Breast epithelium (tissue), 4 donors: ENCODE results near the gene TRIOBP. TPM values are rescaled to one million over a fixed set of nuclear protein-coding genes. Genes with fewer than 3 reads are reported as not detected.
A peak's percentile ranks its signal among the peaks of the same experiment; 100 is the strongest.

Source experiments
- DNase-seq, 2 donors: peaks; one replicate each; pipeline ENCODE4 v3.0.0-alpha.2; 2019; ENCODE audit warnings: low spot score in 2 of 2
- H3K27ac ChIP-seq, 2 donors: fragments of 200-600 bp; sonication (generic) in 1 of 2; one replicate each; pipeline ENCODE4 v1.5.1; 2016 to 2019; ENCODE audit warnings: mild to moderate bottlenecking in 1 of 2
- H3K27me3 ChIP-seq, 2 donors: fragments of 200-600 bp; sonication (generic) in 1 of 2; one replicate each; pipeline versions ENCODE4 v1.5.1 to v1.6.0; 2017 to 2019; ENCODE audit warnings: control low read depth in 1 of 2, mild to moderate bottlenecking in 1 of 2
- H3K36me3 ChIP-seq: fragments of 200-600 bp; one replicate; pipeline ENCODE4 v1.5.1; 2019
- H3K4me1 ChIP-seq, 2 donors: fragments of 200-600 bp; sonication (generic); one replicate each; pipeline ENCODE4 v1.5.1; 2016 to 2019; ENCODE audit warnings: control low read depth in 1 of 2
- H3K4me3 ChIP-seq, 3 donors: fragments of 200-600 bp; sonication (generic); 1 replicate in 2 of 3; 2 replicates in 1 of 3; pipeline ENCODE4 v1.5.1; 2016 to 2019; ENCODE audit warnings: mild to moderate bottlenecking in 3 of 3, moderate library complexity in 2 of 3
- H3K9me3 ChIP-seq, 2 donors: fragments of 200-600 bp; sonication (generic) in 1 of 2; one replicate each; pipeline ENCODE4 v1.5.1; 2016 to 2019; ENCODE audit warnings: control low read depth in 1 of 2
- POLR2A ChIP-seq: fragments of 450-650 bp; IDR thresholded peaks from one replicate; pipeline ENCODE4 v1.6.1; 2016; ENCODE audit warnings: antibody characterized with exemption, mild to moderate bottlenecking, moderate library complexity
- POLR2AphosphoS5 ChIP-seq, 3 donors: sonication (generic); formaldehyde crosslinking; IDR thresholded peaks; one replicate each; pipeline ENCODE4 v1.6.1; 2017; ENCODE audit warnings: antibody characterized with exemption in 3 of 3
- intact Hi-C: fragments of 100-400 bp; cut with DNase I; formaldehyde crosslinking; loops from one replicate; pipeline ENCODE4 v1.15.1; 2023; ENCODE audit warnings: low total_unique reads
- total RNA-seq, 3 donors: library from RNA; depleted of rRNA; stranded (reverse); fragments of >200 nt; gene quantifications; one replicate each; pipeline ENCODE4 v1.1.0, GENCODE V29; 2016
- TF ChIP-seq, protein P1 (sequence below), 3 donors: fragments of 450-650 bp; IDR thresholded peaks; one replicate each; pipeline ENCODE4 v1.5.1; 2016 to 2017; ENCODE audit warnings: antibody characterized with exemption in 3 of 3, mild to moderate bottlenecking in 3 of 3, moderate library complexity in 3 of 3

The TRIOBP gene
- total RNA-seq, 3 donors from 2014 or later, result 78.3 to 95.0 (median 88.3) TPM

DNA sequence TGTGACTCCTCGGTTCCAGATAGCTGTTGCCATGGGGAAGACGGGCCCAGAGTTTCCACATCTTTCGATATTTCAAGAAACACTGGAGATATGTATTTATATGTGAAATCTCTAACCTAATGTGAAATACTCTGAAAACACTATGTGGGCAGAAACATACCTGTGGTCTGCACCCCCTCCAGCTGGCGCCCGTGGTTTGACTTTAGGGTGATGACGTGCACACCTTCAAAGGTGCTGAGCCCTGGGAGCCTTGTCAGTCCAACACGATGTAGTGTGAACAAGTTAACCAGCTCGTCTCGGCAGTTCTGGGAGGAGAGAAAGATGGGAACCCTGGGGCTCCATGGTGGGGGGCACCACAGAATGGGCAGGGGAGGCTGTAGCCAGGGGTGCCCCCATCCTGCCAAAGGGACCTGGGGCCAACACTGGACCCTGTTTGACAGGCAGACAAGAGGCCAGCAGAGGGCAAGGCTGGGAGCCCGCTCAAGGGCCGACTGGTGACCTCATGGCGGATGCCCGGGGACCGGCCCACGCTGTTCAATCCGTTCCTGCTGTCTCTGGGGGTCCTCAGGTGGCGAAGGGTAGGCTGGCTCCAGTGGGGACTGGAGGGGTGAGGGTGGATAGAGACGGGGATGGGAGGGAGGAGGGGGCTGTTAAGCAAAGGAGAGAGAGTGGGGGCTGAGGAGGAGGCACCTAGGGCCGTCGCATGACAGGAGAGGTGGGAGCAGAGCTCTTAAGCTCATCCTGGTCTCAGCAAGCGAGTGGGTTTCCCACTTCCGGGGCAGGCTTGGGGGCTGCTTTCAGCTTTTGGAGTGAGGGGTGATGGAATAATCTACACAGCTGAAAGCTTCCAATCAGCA lies 43.8 kb downstream of the TRIOBP start:
- DNase-seq, result no peak
- H3K27me3 ChIP-seq, result no peaks in the 10 kb centered on the region
- TF ChIP-seq POLR2AphosphoS5 (IDR thresholded peaks at IDR 0.05), result no peak
- no peak for TF ChIP-seq POLR2A
- TF ChIP-seq, protein P1, sequence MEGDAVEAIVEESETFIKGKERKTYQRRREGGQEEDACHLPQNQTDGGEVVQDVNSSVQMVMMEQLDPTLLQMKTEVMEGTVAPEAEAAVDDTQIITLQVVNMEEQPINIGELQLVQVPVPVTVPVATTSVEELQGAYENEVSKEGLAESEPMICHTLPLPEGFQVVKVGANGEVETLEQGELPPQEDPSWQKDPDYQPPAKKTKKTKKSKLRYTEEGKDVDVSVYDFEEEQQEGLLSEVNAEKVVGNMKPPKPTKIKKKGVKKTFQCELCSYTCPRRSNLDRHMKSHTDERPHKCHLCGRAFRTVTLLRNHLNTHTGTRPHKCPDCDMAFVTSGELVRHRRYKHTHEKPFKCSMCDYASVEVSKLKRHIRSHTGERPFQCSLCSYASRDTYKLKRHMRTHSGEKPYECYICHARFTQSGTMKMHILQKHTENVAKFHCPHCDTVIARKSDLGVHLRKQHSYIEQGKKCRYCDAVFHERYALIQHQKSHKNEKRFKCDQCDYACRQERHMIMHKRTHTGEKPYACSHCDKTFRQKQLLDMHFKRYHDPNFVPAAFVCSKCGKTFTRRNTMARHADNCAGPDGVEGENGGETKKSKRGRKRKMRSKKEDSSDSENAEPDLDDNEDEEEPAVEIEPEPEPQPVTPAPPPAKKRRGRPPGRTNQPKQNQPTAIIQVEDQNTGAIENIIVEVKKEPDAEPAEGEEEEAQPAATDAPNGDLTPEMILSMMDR (IDR thresholded peaks at IDR 0.05), result no peak
- intact Hi-C loops, result no loop called here
- H3K4me3 ChIP-seq, result peak overlapping the region in 1 of 3 donors; percentile 25
- no peaks in the 10 kb centered on the region for H3K4me1 ChIP-seq
- H3K27ac ChIP-seq, result peak overlapping the region; percentile 65 to 79
- no peaks in the 10 kb centered on the region for H3K36me3 ChIP-seq
- no peaks in the 10 kb centered on the region for H3K9me3 ChIP-seq

DNA sequence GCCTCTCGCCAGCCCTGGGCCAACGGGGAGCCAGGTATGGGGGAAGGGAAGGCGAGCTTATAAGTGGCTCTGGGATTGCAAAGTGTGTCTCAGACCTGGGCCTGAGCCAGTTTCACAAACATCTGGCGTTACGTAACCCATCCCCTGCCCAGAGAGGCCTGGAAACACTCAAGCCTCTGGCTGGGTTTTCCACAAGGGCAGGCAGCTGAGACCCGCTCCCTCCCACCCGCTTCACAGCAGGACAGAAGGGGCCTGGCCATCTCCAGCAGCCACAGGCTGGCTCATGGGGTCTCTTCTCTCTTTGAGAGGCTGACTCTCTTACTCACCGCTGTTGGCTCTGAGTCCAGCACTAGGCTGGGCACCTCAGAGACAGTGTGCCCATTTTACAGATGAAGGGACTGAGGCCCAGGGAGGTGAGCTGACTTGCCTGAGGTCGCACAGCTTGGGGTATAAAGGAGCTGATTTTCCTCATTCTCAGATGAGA lies 44.5 kb downstream of the TRIOBP start:
- DNase-seq, result peak in 1 of 2 donors; percentile 79
- no peaks in the 10 kb centered on the region for H3K9me3 ChIP-seq
- H3K27ac ChIP-seq, result peak overlapping the region; percentile 65 to 79
- peak; percentile 73 to 98 (median 97) for TF ChIP-seq POLR2AphosphoS5 (IDR thresholded peaks at IDR 0.05)
- TF ChIP-seq, protein P1 (IDR thresholded peaks at IDR 0.05), result no peak
- intact Hi-C loops, result no loop called here
- no peaks in the 10 kb centered on the region for H3K4me1 ChIP-seq
- H3K36me3 ChIP-seq, result no peaks in the 10 kb centered on the region
- no peaks in the 10 kb centered on the region for H3K27me3 ChIP-seq
- H3K4me3 ChIP-seq, result peak overlapping the region in 1 of 3 donors; percentile 25

DNA sequence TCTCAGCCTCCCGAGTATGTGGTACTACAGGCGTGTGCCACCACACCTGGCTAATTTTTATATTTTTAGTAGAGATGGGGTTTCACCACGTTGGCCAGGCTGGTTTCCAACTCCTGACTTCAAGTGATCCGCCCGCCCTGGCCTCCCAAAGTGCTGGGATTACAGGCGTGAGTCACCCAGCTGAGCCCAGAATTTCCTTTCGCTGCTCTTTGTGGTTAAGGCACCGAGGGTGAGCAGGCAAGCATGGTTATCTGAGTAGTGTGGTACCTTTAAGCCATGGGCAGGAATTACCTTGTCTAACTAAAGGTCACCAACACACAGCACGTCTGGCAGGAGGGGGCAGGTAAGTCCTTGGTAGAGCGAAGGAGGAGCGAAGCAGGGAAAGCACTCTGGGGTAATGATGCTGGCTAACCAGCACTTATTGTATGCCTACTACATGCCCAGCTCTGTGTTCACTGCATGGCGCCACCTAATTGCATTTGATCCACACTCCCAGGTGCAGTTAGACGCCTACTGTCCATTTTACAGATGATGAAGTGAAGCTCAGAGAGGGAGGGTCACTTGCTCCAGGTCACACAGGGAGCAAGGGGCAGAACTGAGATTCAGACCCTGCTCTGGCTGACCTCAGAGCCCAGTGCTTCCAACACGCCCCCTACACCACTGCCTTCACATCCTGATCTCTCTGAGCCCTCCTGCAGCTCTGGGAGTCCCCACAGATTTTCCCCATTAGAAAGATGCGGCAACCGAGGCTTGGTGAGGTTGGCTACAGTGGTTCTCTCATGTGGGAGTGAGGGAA lies 45.7 kb downstream of the TRIOBP start:
- Histone ChIP-seq H3K4me3 (no peak overlapping the region), H3K27ac (peak overlapping the region; percentile 43 to 50), H3K4me1 (peaks cover 3 to 5% of the 10 kb centered on the region in 2 donors), H3K36me3 (no peaks in the 10 kb centered on the region), H3K27me3 (no peaks in the 10 kb centered on the region), H3K9me3 (no peaks in the 10 kb centered on the region)
- DNase-seq, result no peak
- intact Hi-C loops, result no loop called here
- TF ChIP-seq POLR2A (no peak), POLR2AphosphoS5 (IDR thresholded peaks at IDR 0.05) (no peak)
- TF ChIP-seq, protein P1 (IDR thresholded peaks at IDR 0.05), result no peak

DNA sequence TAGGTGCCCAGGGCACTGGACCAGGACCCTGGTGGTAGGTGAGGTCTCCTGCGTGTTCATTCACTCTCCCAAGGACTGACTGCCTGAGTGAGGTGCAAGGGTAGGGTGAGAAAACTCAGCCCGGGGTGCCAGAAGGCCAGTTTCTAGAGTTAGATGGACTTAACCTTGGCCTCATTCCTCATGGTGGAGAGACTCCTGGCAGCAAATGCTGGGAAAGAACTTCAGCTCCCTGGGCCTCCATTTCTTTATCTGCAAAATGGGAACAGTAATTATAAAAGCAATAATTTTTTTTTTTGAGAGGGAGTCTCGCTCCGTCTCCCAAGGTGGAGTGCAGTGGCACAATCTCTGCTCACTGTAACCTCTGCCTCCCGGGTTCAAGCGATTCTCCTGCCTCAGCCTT lies 47.7 kb downstream of the TRIOBP start:
- Histone ChIP-seq H3K4me1 (peaks cover 7 to 20% of the 10 kb centered on the region in 2 donors), H3K27me3 (no peaks in the 10 kb centered on the region), H3K9me3 (no peaks in the 10 kb centered on the region), H3K36me3 (no peaks in the 10 kb centered on the region), H3K27ac (peak overlapping the region in 1 of 2 donors; percentile 12), H3K4me3 (no peak overlapping the region)
- no peak for DNase-seq
- intact Hi-C loops, result no loop called here
- TF ChIP-seq, protein P1 (IDR thresholded peaks at IDR 0.05), result no peak
- TF ChIP-seq POLR2AphosphoS5 (IDR thresholded peaks at IDR 0.05) (no peak), POLR2A (no peak)
